Pancreas (tissue), 10 donors: ENCODE measurements around the gene CLTB. TPM values are rescaled to one million over a fixed set of nuclear protein-coding genes. Genes with fewer than 3 reads are reported as not detected.
A peak's percentile ranks its signal among the peaks of the same experiment; 100 is the strongest.

ENCODE experiments used
- ATAC-seq, 4 donors: fragments of 200-7000 bp; cut with Tn5 transposase; one replicate each; pipeline versions ENCODE4 v1.8.0 to v1.9.1; 2020; ENCODE audit warnings: mild to moderate bottlenecking in 4 of 4, moderate library complexity in 4 of 4
- DNase-seq, 6 donors: peaks; one replicate each; pipeline ENCODE4 v3.0.0-alpha.2; 2020
- FAIRE-seq: peaks from 2 replicates; lab custom pipeline; 2012; peaks lifted over from hg19 to GRCh38; lab: Jason Lieb, UNC
- H3K27ac ChIP-seq, 4 donors: fragments of 200-600 bp; sonication (generic); 1 replicate in 3 of 4; 2 replicates in 1 of 4; pipeline versions ENCODE4 v1.5.0 to v1.8.0; 2020
- H3K27me3 ChIP-seq, 4 donors: fragments of 200-600 bp; one replicate each; pipeline ENCODE4 v1.8.0; 2021
- H3K36me3 ChIP-seq, 3 donors: fragments of 200-600 bp; sonication (generic) in 1 of 3; one replicate each; pipeline versions ENCODE4 v1.5.0 to v1.8.0; 2020 to 2021
- H3K4me1 ChIP-seq, 3 donors: fragments of 200-600 bp; one replicate each; pipeline ENCODE4 v1.8.0; 2021
- H3K4me3 ChIP-seq, 4 donors: fragments of 200-600 bp; sonication (generic) in 2 of 4; one replicate each; pipeline versions ENCODE4 v1.5.0 to v1.8.0; 2020 to 2021
- H3K9me3 ChIP-seq, 4 donors: fragments of 200-600 bp; one replicate each; pipeline ENCODE4 v1.8.0; 2021
- CTCF ChIP-seq, 4 donors: fragments of 200-600 bp; sonication (generic) in 3 of 4; IDR thresholded peaks; one replicate each; pipeline versions ENCODE4 v1.5.0 to v1.8.0; 2021; ENCODE audit warnings: antibody characterized with exemption in 4 of 4
- WGBS, 2 donors: extraction: QIAGEN DNeasy Blood & Tissue Kit; methylation state at CpG; one replicate each; pipeline ENCODE4 v1.1.7; 2013; 5-methylcytosine and 5-hydroxymethylcytosine counted together
- intact Hi-C, 3 donors: fragments of 100-400 bp; cut with DNase I; formaldehyde crosslinking; loops; one replicate each; pipeline versions ENCODE4 v1.11.1 to v1.14.2; 2022
- polyA plus RNA-seq, 2 donors: library from polyadenylated mRNA; stranded (reverse); fragments of 200-250 nt; gene quantifications; one replicate each; pipeline ENCODE4 v1.2.3, GENCODE V29; 2013
- total RNA-seq, 6 donors: library from RNA; stranded (reverse); fragmentation: NEBNext Ultra II Directional in 4 of 6; extraction: Animal tissue kit (Norgen Biotek cat#: 25700) in 4 of 6; gene quantifications; one replicate each; pipeline versions ENCODE4 v1.2.1 to v1.2.4, GENCODE V29; 2021 to 2023
- donor health status: healthy with polysubstance abuse.
- donor health status: DM: no; HTN: no; CAD: no; lungs with moderate emphysema.
- donor health status: DM: no; HTN: no; CAD: no.
- donor health status: control.
- donor health status: control.
- donor health status: Bipolar disorder and iron deficiency.
- donor health status: DM: yes; HTN: yes; CAD: no.
- donor health status: DM: no; HTN: no; CAD: no.
- donor health status: DM: no; HTN: no; CAD: no.
- donor health status: DM: yes; HTN: yes; CAD: no.

Gene CLTB
- total and polyA plus RNA-seq, 8 donors, result 28.6 to 92.0 (median 35.5) TPM

DNA sequence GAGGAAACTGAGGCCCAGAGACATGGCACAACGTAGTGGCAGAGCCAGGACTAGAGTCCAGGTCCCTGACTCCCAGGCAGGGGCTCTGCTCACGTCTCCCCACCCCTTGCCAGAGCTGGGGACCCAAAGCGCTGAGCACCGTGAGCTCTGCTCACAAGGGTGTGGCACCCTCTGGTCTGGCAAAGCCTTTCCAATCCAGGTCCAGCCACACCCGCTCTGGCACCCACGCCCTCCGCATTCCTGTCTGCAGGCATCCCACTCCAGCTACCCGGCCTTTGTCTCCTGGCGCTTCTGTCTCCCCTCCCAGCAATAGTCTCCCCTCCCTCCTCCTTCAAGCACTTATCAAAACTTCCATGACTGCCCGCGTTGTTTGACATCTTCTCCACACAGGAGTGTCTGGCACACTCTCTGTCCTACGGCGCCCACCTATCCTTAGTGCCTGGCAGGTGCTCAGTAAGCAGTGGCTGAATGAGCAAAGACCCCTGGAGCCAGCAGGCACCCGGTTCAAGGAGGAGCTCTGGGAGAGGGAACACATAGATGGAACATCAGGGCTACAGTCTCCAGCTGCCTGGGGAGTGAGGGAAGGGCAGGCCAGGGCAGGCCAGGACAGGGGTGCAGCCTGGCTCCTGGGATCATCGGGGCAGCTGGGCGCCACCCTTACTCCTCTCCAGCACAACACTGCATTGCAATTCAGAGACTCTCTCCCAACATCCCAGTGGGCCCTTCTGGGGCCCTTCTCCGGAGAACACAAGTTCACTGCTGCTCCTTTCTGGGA, 15.8 kb downstream of the CLTB start:
- H3K27me3 ChIP-seq, result no peaks in the 10 kb centered on the region
- intact Hi-C loops, result no loop called here
- DNase-seq (peak in 1 of 6 donors; percentile 46), FAIRE-seq (no peak), ATAC-seq (peak in 1 of 4 donors; percentile 33)
- TF ChIP-seq CTCF (IDR thresholded peaks at IDR 0.05), result no peak
- H3K4me3 ChIP-seq, result no peak overlapping the region
- 83 to 84% methylated on average over 17 of the region's 17 CpGs for WGBS, 2 donors
- H3K4me1 ChIP-seq, result no peaks in the 10 kb centered on the region
- H3K9me3 ChIP-seq, result no peaks in the 10 kb centered on the region
- no peaks in the 10 kb centered on the region for H3K36me3 ChIP-seq
- no peak overlapping the region for H3K27ac ChIP-seq

DNA sequence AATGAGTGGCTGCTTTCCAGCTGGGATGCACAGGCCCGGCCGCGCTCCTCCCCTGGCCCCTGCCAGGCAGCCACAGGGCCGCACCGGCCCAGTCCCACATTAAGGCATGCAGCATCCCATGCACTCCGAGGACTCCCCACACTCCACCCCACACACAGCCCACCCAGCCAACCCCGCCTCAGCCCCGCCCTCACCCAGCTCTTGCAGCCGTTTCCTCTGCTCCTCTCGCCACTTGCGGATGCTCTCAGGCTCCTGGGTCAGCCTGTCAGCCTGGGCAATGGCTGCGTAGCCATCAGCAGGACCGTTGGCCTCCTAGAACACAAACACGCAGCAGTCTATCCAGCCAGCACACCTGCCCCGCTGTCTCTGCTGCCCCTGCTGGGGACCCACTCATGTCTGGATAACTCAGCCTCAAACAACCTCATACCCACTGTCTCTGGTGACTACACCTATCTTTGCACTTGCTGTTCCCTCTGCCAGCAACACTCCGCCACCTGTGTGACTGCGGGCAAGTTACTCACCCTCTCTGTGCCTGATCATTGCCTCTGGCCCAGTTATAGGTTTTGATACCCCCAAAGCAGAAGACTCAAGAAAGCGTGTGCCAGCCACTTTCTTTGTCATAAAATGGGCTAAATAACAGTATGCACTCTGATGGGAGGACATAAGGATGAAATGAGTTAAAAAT, 18.5 kb downstream of the CLTB start:
- no peak overlapping the region for H3K27ac ChIP-seq
- TF ChIP-seq CTCF (IDR thresholded peaks at IDR 0.05), result no peak
- no peaks in the 10 kb centered on the region for H3K4me1 ChIP-seq
- peaks cover 0 to 5% (median 0%) of the 10 kb centered on the region in 3 donors for H3K36me3 ChIP-seq
- FAIRE-seq (no peak), DNase-seq (peak in 1 of 6 donors; percentile 50), ATAC-seq (no peak)
- H3K4me3 ChIP-seq, result no peak overlapping the region
- 94 to 95% methylated on average over 13 to 18 of the region's 18 CpGs for WGBS, 2 donors
- intact Hi-C loops, result no loop called here
- H3K27me3 ChIP-seq, result no peaks in the 10 kb centered on the region
- no peaks in the 10 kb centered on the region for H3K9me3 ChIP-seq

DNA sequence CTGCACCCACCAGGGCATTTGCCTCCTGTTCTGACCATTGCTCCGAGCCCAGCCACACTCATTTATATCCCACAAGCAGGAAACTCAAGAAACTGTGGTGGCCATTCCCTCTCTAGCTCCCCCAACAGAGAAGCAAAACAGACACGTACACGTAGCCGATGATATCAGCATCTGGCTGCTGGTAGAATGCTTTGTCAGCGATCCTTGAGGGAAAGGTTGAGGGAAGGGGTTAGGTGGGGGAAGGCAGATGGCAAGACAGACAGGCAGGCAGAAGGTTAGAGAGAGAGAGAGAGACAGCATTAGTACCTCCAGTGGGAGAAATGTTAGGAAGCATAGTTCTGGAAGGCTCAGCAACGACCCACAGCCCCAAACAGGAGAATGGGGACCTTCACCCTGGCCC, 20.0 kb downstream of the CLTB start:
- no peak for FAIRE-seq
- Histone ChIP-seq H3K27ac (no peak overlapping the region), H3K9me3 (no peaks in the 10 kb centered on the region), H3K4me3 (no peak overlapping the region), H3K27me3 (no peaks in the 10 kb centered on the region), H3K36me3 (peaks cover 0 to 5% (median 0%) of the 10 kb centered on the region in 3 donors), H3K4me1 (no peaks in the 10 kb centered on the region)
- intact Hi-C loops, result no loop called here
- 82 to 84% methylated on average over 6 of the region's 6 CpGs for WGBS, 2 donors
- ATAC-seq, result peak in 2 of 4 donors; percentile 19 to 35
- DNase-seq, result no peak
- no peak for TF ChIP-seq CTCF (IDR thresholded peaks at IDR 0.05)

DNA sequence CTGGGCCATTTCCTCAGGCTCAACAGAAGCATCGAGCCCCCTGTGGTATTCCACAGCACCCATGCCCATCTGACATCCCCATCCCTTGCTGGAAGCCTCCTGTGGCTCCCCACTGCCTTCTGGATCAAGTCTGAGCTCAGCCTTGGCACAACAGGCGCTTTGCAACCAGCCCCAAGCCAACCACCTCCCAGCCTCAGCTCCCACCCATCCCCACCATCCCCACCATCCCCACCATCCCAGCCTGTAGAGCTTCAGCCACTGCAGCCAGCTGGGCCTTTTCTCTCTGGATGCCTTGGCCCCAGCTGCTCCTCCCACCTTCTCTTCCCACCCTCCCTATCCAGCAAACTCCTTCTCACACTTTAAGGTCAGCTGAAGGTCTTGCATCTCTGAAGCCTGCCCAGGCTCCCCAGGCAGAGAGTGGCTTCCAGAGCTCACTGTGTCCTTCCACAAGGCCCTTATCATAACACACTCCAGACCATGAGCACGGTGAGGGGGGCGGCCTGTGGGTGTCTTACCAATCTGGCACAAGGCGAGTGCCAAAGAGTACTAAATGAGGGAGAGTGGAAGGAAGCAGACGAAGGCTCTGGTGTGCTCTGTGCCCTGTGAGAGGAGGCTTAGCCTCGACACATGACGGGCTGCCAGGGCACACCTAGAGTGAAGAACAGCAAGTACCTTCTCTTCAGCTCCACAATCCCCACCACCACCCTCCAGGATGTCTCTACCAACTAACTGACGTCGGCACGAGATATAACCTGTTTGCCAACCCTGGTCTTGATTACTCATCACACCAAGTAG, 21.3 kb downstream of the CLTB start:
- Histone ChIP-seq H3K4me3 (no peak overlapping the region), H3K27me3 (no peaks in the 10 kb centered on the region), H3K4me1 (peaks cover 0 to 2% (median 0%) of the 10 kb centered on the region in 3 donors), H3K27ac (no peak overlapping the region), H3K36me3 (peaks cover 0 to 5% (median 0%) of the 10 kb centered on the region in 3 donors), H3K9me3 (no peaks in the 10 kb centered on the region)
- no peak for FAIRE-seq
- peak in 1 of 4 donors; percentile 22 for ATAC-seq
- no peak for TF ChIP-seq CTCF (IDR thresholded peaks at IDR 0.05)
- intact Hi-C loops, result no loop called here
- DNase-seq, result peak in 1 of 6 donors; percentile 39
- 76 to 78% methylated on average over 11 of the region's 11 CpGs for WGBS, 2 donors
